HL-60/S4 (cell line): ENCODE results near the gene FOLR2.
"Not testable (repeated sequence)": the region's sequence is repeated elsewhere in the genome, so short reads cannot be mapped to it uniquely, and the experiment has no call there.

Source experiments
- in situ Hi-C: fragments of 300-500 bp; cut with MboI; formaldehyde crosslinking; loops from 2 replicates; pipeline ENCODE4 v1.14.3; 2022; ENCODE audit warnings: low sequenced_read_pairs

FOLR2 gene

GRCh38 chr11:72266960-72267359 is 50.4 kb downstream of the FOLR2 start:
- in situ Hi-C loops = not testable (repeated sequence)

GRCh38 chr11:72267956-72268617 is 51.5 kb downstream of the FOLR2 start:
- in situ Hi-C loops = no loop called here
